ENCODE results near the gene NINL. TPM values are rescaled to one million over a fixed set of nuclear protein-coding genes. Genes with fewer than 3 reads are reported as not detected.

Gene NINL
- total and polyA plus RNA-seq, 4 donors = 1.9 to 3.6 (median 2.8) TPM

GRCh38 chr20:25533920-25534700, 51.2 kb downstream of the NINL start:
- peaks cover 7 to 45% (median 22%) of the 10 kb centered on the region in 4 donors for H3K4me1 ChIP-seq (ENCODE audit: control insufficient read depth in 4 of 4, insufficient read depth in 4 of 4, low read length in 3 of 4)
- TF ChIP-seq RAD21 (IDR thresholded peaks at IDR 0.05) (no peak), EGR1 (IDR thresholded peaks at IDR 0.05; ENCODE audit: low read depth in 2 of 2) (no peak), NR2F2 (IDR thresholded peaks at IDR 0.05) (no peak), HNF4G (IDR thresholded peaks at IDR 0.05) (no peak), CTCF (IDR thresholded peaks at IDR 0.05; ENCODE audit: low read depth, low read length, missing input control) (no peak), YY1 (IDR thresholded peaks at IDR 0.05) (no peak), ZBTB33 (IDR thresholded peaks at IDR 0.05) (no peak), GABPA (IDR thresholded peaks at IDR 0.05 in 1 of 2, conservative IDR thresholded peaks at IDR 0.05 in 1 of 2) (no peak), RXRA (IDR thresholded peaks at IDR 0.05) (no peak), ATF3 (IDR thresholded peaks at IDR 0.05) (no peak), SP1 (IDR thresholded peaks at IDR 0.05) (no peak), TAF1 (conservative IDR thresholded peaks at IDR 0.05) (no peak)
- no peaks in the 10 kb centered on the region for H3K36me3 ChIP-seq (ENCODE audit: control insufficient read depth in 4 of 4, insufficient read depth in 3 of 4, low read depth in 1 of 4, low read length in 3 of 4)
- WGBS = 63% methylated on average over 4 of the region's 4 CpGs
- H3K9me3 ChIP-seq (ENCODE audit: control insufficient read depth in 4 of 4, low read length in 3 of 4) = no peaks in the 10 kb centered on the region
- H3K9ac ChIP-seq (ENCODE audit: low read depth in 1 of 2, low read length in 2 of 2) = no peak overlapping the region
- no peak overlapping the region for H3K27ac ChIP-seq (ENCODE audit: low read depth in 1 of 2, low read length in 2 of 2)
- no peak overlapping the region for H3K4me3 ChIP-seq (ENCODE audit: low read depth in 1 of 3, low read length in 3 of 3)
- no peaks in the 10 kb centered on the region for H3K27me3 ChIP-seq (ENCODE audit: control insufficient read depth in 4 of 4, insufficient read depth in 4 of 4, low read length in 3 of 4)
- DNase-seq (ENCODE audit: low spot score) = no peak

GRCh38 chr20:25532971-25533391, 52.4 kb downstream of the NINL start:
- H3K4me1 ChIP-seq (ENCODE audit: control insufficient read depth in 4 of 4, insufficient read depth in 4 of 4, low read length in 3 of 4) = peaks cover 0 to 33% (median 14%) of the 10 kb centered on the region in 4 donors
- H3K9ac ChIP-seq (ENCODE audit: low read depth in 1 of 2, low read length in 2 of 2) = no peak overlapping the region
- WGBS = 85% methylated on average over 11 of the region's 11 CpGs
- no peak overlapping the region for H3K4me3 ChIP-seq (ENCODE audit: low read depth in 1 of 3, low read length in 3 of 3)
- H3K27me3 ChIP-seq (ENCODE audit: control insufficient read depth in 4 of 4, insufficient read depth in 4 of 4, low read length in 3 of 4) = no peaks in the 10 kb centered on the region
- H3K9me3 ChIP-seq (ENCODE audit: control insufficient read depth in 4 of 4, low read length in 3 of 4) = no peaks in the 10 kb centered on the region
- DNase-seq (ENCODE audit: low spot score) = no peak
- H3K27ac ChIP-seq (ENCODE audit: low read depth in 1 of 2, low read length in 2 of 2) = no peak overlapping the region
- H3K36me3 ChIP-seq (ENCODE audit: control insufficient read depth in 4 of 4, insufficient read depth in 3 of 4, low read depth in 1 of 4, low read length in 3 of 4) = no peaks in the 10 kb centered on the region
- TF ChIP-seq MAX (IDR thresholded peaks at IDR 0.05) = no peak
- TF ChIP-seq RAD21 (IDR thresholded peaks at IDR 0.05) = no peak
- no peak for TF ChIP-seq YY1 (IDR thresholded peaks at IDR 0.05)
- TF ChIP-seq FOXA1 (IDR thresholded peaks at IDR 0.05) = no peak
- TF ChIP-seq SP1 (IDR thresholded peaks at IDR 0.05) = no peak
- TF ChIP-seq ZBTB33 (IDR thresholded peaks at IDR 0.05) = no peak
- TF ChIP-seq HNF4G (IDR thresholded peaks at IDR 0.05) = no peak
- TF ChIP-seq JUND (IDR thresholded peaks at IDR 0.05) = no peak
- TF ChIP-seq CTCF (IDR thresholded peaks at IDR 0.05; ENCODE audit: low read depth, low read length, missing input control) = no peak
- no peak for TF ChIP-seq TAF1 (conservative IDR thresholded peaks at IDR 0.05)
- TF ChIP-seq FOXA2 (IDR thresholded peaks at IDR 0.05) = no peak
- no peak for TF ChIP-seq HNF4A (conservative IDR thresholded peaks at IDR 0.05)
- TF ChIP-seq NR2F2 (IDR thresholded peaks at IDR 0.05) = no peak
- no peak for TF ChIP-seq EGR1 (IDR thresholded peaks at IDR 0.05; ENCODE audit: low read depth in 2 of 2)
- no peak for TF ChIP-seq ATF3 (IDR thresholded peaks at IDR 0.05)
- TF ChIP-seq RXRA (IDR thresholded peaks at IDR 0.05) = no peak

All from liver (tissue), 9 donors.